NCI-H2107 (cell line): ENCODE results near the gene ANKRD52.

ENCODE experiments used
- DNase-seq: peaks from one replicate; lab custom pipeline; 2025; lab: John Stamatoyannopoulos, UW

The ANKRD52 gene

GRCh38 chr12:56241424-56242303, 16.5 kb downstream of the ANKRD52 start:
- no peak for DNase-seq

GRCh38 chr12:56237552-56237951, 20.6 kb downstream of the ANKRD52 start:
- no peak for DNase-seq

- no peak for DNase-seq
Measured at GRCh38 chr12:56236985-56237384, 21.2 kb downstream of the ANKRD52 start.

GRCh38 chr12:56236091-56236490, 22.1 kb downstream of the ANKRD52 start:
- no peak for DNase-seq

- DNase-seq, result no peak
Measured at GRCh38 chr12:56234746-56235436, 23.3 kb downstream of the ANKRD52 start.

- DNase-seq, result no peak
Measured at GRCh38 chr12:56231184-56231582, 27.0 kb downstream of the ANKRD52 start.

- DNase-seq, result no peak
Measured at GRCh38 chr12:56230432-56231183, 27.6 kb downstream of the ANKRD52 start.

- no peak for DNase-seq
Measured at GRCh38 chr12:56229916-56230431, 28.2 kb downstream of the ANKRD52 start, which contains the start of gene SLC39A5. SLC39A5 (plus strand) TSS chr12:56230051; CDS start chr12:56231275, 1,224 bp downstream.

- no peak for DNase-seq
Measured at GRCh38 chr12:56229082-56229481, 29.1 kb downstream of the ANKRD52 start.

GRCh38 chr12:56224954-56225353, 33.2 kb downstream of the ANKRD52 start:
- DNase-seq, result no peak

- peak; percentile 97 for DNase-seq
Measured at GRCh38 chr12:56224102-56224701, 34.0 kb downstream of the ANKRD52 start, which contains the start of gene NABP2. NABP2 (plus strand) TSS chr12:56224342; CDS start chr12:56224857, 515 bp downstream.

- no peak for DNase-seq
Measured at GRCh38 chr12:56223571-56224101, 34.5 kb downstream of the ANKRD52 start.

GRCh38 chr12:56222531-56222895, 35.7 kb downstream of the ANKRD52 start:
- no peak for DNase-seq

GRCh38 chr12:56221757-56222530, 36.2 kb downstream of the ANKRD52 start, which contains the start of gene RNF41:
RNF41 (minus strand) TSS chr12:56221922; CDS start chr12:56214047, 7,875 bp downstream.
- DNase-seq, result peak; percentile 92

GRCh38 chr12:56221232-56221756, 36.9 kb downstream of the ANKRD52 start:
- no peak for DNase-seq

GRCh38 chr12:56220611-56221231, 37.5 kb downstream of the ANKRD52 start:
- DNase-seq, result no peak

- DNase-seq, result no peak
Measured at GRCh38 chr12:56219840-56220239, 38.3 kb downstream of the ANKRD52 start.

- no peak for DNase-seq
Measured at GRCh38 chr12:56216461-56216860, 41.7 kb downstream of the ANKRD52 start.

GRCh38 chr12:56213878-56214277, 44.3 kb downstream of the ANKRD52 start:
- DNase-seq, result no peak

- no peak for DNase-seq
Measured at GRCh38 chr12:56212361-56212760, 45.8 kb downstream of the ANKRD52 start.
